HT1080 (cell line): ENCODE measurements around the gene PTCH2. TPM values are rescaled to one million over a fixed set of nuclear protein-coding genes. Genes with fewer than 3 reads are reported as not detected.

Source experiments
- DNase-seq: peaks from one replicate; pipeline ENCODE4 v3.0.0-alpha.2; 2015; ENCODE audit warnings: low read depth
- polyA plus RNA-seq, 2 experiments: library from polyadenylated mRNA; depleted of rRNA; stranded (reverse); fragments of >200 nt; gene quantifications; 2 replicates each; pipeline ENCODE4 v1.2.3, GENCODE V29; 2015
- total RNA-seq: library from RNA; depleted of rRNA; stranded (reverse); fragments of >200 nt; shearing (Covaris generic); gene quantifications from 2 replicates; pipeline ENCODE4 v1.2.3, GENCODE V29; 2014; rRNA removed

PTCH2 gene
- total RNA-seq = not detected in 2 replicates
- polyA plus RNA-seq (2015; cell fraction: cytosol; rRNA removed) = 0.01 TPM in 1 of 2 replicates, not detected in the other
- 0.05 TPM in 1 of 2 replicates, not detected in the other for polyA plus RNA-seq (2015; cell fraction: nucleus; rRNA removed)

GRCh38 chr1:44842862-44843655 is at the start of gene PTCH2:
PTCH2 (minus strand) TSS chr1:44843253; CDS start chr1:44842932, 321 bp downstream.
- no peak for DNase-seq

- DNase-seq = no peak
These were observed 47.0 kb upstream of the PTCH2 start for GRCh38 chr1:44890007-44890406.

GRCh38 chr1:44885406-44885805 is 42.4 kb upstream of the PTCH2 start:
- no peak for DNase-seq

DNA sequence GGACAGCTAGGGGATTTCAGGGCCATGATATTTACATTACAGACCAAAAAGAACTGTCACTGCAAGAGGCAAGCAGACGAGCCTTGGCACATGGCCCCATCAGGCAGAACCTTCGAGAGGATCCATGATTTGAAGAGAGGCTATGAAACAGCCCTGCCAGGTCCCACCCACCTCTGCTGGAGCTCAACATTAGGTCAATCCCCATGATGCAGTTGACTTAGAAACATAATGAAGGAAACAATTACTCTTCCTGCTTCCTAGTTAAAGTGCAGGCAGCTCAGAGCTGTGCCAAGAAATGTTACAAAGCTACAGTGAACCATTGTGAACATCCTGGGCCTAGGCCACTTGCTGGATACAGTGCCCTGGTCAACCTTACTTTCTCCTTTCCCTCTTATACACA is 41.7 kb upstream of the PTCH2 start:
- no peak for DNase-seq

DNA sequence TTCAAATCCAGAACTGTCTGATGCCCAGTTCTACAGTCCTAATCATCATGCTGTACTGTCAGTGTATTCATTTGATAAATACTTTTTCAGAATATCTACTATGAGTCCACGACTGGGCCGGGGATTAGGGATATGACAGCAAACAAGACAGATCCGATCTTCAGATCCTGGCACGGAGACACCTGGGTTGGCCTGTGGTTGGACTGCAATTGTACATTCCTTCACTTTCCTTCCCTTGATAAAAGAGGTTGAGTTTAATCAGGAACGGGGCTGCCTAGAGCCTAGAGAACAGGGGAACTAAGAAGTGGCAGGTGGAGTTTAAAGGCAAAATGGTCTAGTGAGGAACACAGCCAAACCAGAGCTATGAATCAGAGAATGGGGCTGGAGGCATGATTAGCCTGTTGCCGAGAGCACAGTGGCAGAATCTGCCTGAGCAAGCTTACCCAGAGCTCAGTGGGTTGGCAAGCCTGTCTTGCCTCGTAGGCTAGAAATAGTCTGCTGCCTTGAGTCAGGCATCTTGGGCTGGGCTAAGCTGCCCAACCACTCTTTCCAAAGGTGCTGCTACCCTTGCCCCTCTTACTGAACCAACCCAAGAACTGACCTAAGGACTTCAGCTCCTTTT is 38.1 kb upstream of the PTCH2 start:
- peak; percentile 16 for DNase-seq

- no peak for DNase-seq
These were observed 31.1 kb upstream of the PTCH2 start for GRCh38 chr1:44874155-44874554.

DNA sequence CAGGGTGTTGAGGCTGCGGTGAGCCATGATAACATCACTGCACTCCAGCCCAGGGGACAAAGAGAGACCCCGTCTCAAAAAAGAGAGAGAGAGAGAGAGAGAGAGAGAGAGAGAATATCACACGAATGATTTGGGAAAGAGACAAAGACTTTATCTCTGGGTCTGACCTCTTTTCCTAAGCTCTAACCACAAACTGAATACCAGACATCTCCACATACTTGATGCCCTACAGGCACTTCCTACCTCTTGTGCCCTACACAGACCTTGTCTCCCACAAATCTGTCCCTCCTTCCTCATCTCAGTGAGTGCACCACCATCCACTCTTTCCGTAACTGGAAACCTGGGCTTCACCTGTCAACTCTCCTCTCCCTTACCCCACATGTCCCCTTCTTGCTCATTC is 27.0 kb upstream of the PTCH2 start:
- DNase-seq = no peak

DNA sequence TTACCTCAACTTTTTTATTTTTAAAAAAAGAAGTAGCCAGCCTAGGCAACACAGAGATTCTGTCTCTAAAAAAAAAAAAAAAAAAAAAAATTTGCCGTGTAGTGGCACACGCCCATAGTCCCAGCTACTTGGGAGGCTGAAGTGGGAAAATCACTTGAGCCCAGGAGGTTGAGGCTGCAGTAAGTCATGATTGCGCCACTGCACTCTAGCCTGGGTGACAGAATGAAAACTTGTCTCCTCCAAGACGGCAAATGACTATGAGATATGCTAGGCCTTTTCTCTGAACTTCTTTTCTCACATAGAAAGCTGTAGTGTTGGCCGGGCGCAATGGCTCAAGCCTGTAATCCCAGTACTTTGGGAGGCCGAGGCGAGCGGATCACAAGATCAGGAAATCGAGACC is 24.7 kb upstream of the PTCH2 start:
- DNase-seq = no peak

- DNase-seq = peak; percentile 23
These were observed 19.9 kb upstream of the PTCH2 start for GRCh38 chr1:44862829-44863401.

GRCh38 chr1:44860891-44861425 is 17.9 kb upstream of the PTCH2 start:
- no peak for DNase-seq

DNA sequence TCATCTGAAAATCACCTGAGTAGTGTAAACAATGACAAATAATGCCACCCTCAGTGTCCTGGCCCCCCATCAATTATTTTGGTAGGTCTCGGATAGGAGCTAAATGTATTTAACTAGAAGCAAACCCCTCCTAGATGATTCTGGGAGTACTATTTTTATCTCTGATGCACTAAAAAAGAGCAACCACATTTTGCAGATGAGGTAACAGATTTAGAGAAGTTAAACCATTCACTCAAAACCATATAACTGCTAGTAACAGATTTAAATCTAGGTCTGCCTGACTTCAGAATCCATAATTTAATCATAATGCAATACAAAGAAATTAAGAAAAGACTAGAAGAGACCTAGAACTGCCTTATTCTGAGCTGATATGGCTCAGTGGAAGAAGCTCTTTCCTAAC is 17.3 kb upstream of the PTCH2 start:
- no peak for DNase-seq

- DNase-seq = no peak
These were observed 14.4 kb upstream of the PTCH2 start for GRCh38 chr1:44857446-44857845.

GRCh38 chr1:44855742-44856141 is 12.7 kb upstream of the PTCH2 start:
- no peak for DNase-seq

- DNase-seq = no peak
These were observed 11.9 kb upstream of the PTCH2 start for GRCh38 chr1:44854970-44855369.

DNA sequence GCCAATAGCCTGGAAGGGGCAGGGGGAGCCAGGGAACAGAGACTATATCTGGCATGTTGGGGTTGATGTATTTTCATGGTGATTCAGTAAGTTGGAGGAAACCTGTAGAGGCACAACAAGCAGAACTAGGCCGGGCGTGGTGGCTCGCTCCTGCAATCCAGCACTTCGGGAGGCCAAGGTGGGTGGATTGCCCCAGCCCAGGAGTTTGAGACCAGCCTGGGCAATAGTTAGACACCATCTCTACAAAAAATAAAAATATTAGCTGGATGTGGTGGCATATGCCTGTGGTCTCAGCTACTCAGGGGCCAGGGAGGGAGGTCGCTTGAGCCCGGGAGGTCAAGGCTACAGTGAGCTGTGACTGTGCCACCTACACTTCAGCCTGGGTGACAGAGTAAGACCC is 10.1 kb upstream of the PTCH2 start:
- DNase-seq = no peak

DNA sequence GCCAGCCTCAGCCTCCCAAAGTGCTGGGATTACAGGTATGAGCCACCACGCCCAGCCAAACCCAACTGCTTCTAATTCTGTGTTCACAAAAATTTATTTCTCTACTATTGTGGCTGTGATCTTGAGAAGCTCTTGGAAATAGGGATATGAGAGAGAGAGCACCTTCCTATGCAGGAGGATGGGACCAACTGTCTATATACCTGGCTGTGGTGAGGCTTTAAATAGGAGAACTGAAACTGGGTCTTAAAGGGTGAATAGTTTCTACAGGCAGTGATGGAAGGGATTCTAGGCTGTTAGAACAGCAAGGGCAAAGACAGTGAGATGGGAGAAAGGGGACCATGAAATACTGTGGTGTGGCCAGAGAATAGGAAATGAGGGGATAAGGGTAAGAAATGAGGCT is 8.3 kb upstream of the PTCH2 start:
- DNase-seq = no peak

DNA sequence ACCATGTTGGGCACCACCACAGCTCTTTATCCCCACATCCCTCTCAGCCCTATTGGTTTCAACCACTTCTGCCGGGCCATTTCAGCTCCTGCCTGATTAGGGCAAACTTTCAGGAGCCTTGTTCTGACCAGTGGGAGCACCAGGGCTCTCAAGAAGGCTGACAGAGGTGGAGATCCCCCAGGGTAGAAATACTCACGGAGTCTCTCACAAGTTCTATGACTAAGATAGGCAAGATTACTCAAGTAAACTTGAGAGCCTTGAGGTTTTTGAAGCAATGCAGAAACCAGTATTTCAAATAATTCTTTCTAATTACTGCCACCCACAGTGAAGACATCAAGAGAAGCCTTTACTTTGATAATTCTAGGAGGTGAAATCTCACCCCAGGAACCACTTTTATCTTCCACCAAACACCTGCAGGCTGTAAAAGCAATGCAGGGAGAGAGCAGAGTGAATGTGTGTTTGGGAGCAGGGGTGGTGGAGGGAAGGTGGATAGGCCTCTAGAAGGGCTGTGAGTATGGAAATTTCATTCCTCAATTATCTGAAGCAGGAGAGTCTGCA is 6.6 kb upstream of the PTCH2 start:
- no peak for DNase-seq

DNA sequence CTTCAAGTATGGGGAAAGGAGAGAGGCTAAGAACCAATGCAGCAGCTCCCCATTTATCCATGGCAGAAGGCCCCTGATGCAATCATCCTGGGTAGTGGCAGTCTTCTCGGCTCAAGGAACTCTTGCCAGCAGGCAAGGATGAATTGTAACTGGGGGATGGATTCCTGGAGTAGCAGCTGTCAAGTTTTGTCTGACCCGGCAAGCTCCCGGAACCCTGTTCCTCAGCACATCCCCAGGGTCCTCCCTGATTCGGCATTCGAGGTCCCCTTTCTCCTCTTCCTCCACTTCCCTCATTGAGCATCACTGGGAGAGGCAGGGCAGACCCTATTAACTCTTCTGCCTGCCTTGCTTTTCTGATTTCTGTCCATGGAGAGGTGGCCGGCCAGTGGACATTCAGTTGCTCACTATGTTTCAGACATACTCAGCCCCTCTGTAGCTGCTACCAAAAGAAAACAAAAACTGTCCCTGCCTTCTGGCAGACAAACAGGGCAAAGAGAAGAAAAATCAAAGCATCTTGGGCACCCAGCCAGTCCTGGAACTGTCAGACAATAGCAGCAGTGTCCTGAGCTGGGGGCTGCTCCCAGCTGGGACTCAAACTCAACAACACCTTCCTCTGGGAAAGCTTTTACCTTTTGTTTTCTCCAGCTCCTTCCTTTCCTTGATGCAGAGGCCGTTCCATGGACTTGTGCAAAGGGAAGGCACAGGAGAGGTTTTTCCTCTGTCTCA is 5.6 kb upstream of the PTCH2 start:
- peak; percentile 11 for DNase-seq

DNA sequence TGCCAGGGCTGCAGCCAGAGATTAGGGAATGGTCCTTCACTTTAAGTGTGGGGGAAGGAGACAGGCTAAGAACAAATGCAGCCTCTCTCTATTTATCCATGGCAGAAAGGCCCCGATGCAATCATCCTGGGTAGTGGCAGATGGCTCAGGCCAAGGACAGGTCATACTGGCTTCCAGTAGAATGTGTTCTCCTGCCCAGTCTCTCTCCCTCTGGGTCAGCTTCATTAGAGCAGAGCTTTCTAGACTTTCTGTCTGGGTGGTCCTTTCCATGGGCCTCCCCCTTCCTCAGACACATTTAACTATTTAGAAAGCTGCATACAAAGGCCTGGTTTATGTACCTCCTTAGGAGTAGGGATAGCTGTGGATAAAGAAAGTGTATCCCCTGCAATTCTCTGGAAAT is 4.8 kb upstream of the PTCH2 start:
- no peak for DNase-seq

DNA sequence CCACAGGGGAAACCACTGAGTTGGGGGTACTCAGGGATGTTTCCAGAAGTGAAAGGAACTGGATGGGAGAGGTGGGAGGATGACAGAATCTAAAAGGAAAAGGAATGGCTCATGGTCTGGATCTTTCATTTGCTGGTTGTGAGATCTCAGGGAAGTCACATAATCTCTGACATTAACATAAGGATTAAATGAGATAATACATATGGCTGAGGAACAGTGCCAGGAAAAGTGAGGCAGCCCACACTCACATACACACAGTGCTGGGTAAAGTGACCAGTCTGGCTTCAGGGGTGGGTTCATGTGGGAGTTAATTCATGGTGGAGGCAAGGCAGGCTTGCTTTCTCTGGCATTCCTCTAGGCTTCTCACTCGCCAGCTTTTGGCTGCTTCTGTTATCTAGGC is 3.9 kb upstream of the PTCH2 start:
- DNase-seq = no peak

GRCh38 chr1:44842486-44842861 is 579 bp downstream of the PTCH2 start:
- DNase-seq = no peak
